Stimulated activated naive CD8-positive, alpha-beta T cell treated with anti-CD3 and anti-CD28 coated beads, Interleukin-15, Interleukin-2, amounts not matched to agents 100 ng/mL and 50 ng/mL, for 24 hours (primary cell): Measurements from ENCODE around the gene TMEM86B.

Experiments used
- H3K27ac Mint-ChIP-seq: one replicate; pipeline ENCODE4 v1.8.0; 2021; ENCODE audit warnings: mild to moderate bottlenecking, mixed read lengths
- H3K27me3 Mint-ChIP-seq: one replicate; pipeline ENCODE4 v1.8.0; 2021; ENCODE audit warnings: mixed read lengths
- H3K36me3 Mint-ChIP-seq: one replicate; pipeline ENCODE4 v1.8.0; 2021; ENCODE audit warnings: low read depth, mixed read lengths
- H3K4me1 Mint-ChIP-seq: one replicate; pipeline ENCODE4 v1.8.0; 2021; ENCODE audit warnings: low read depth, mixed read lengths
- H3K4me3 Mint-ChIP-seq: one replicate; pipeline ENCODE4 v1.8.0; 2021; ENCODE audit warnings: mild to moderate bottlenecking, mixed read lengths
- H3K9me3 Mint-ChIP-seq: one replicate; pipeline ENCODE4 v1.8.0; 2021; ENCODE audit warnings: mixed read lengths

TMEM86B gene

GRCh38 chr19:55262359-55262758 is 33.8 kb upstream of the TMEM86B start:
- Mint-ChIP-seq H3K36me3 (peaks cover 29% of the 10 kb centered on the region), H3K9me3 (peaks cover 8% of the 10 kb centered on the region), H3K27ac (no peak overlapping the region), H3K4me3 (no peak overlapping the region), H3K4me1 (peaks cover 24% of the 10 kb centered on the region), H3K27me3 (no peaks in the 10 kb centered on the region)

- no peak overlapping the region for H3K4me3 Mint-ChIP-seq
- peaks cover 6% of the 10 kb centered on the region for H3K9me3 Mint-ChIP-seq
- H3K36me3 Mint-ChIP-seq = peaks cover 32% of the 10 kb centered on the region
- H3K27ac Mint-ChIP-seq = no peak overlapping the region
- H3K4me1 Mint-ChIP-seq = peaks cover 30% of the 10 kb centered on the region
- H3K27me3 Mint-ChIP-seq = no peaks in the 10 kb centered on the region
These were observed 33.1 kb upstream of the TMEM86B start for GRCh38 chr19:55261671-55262126.

- peaks cover 43% of the 10 kb centered on the region for H3K36me3 Mint-ChIP-seq
- H3K27ac Mint-ChIP-seq = peak overlapping the region; percentile 91
- peak overlapping the region; percentile 86 for H3K4me3 Mint-ChIP-seq
- H3K4me1 Mint-ChIP-seq = peaks cover 40% of the 10 kb centered on the region
- no peaks in the 10 kb centered on the region for H3K27me3 Mint-ChIP-seq
- no peaks in the 10 kb centered on the region for H3K9me3 Mint-ChIP-seq
These were observed 31.1 kb upstream of the TMEM86B start for GRCh38 chr19:55259540-55260210.

GRCh38 chr19:55258828-55259539 is 30.4 kb upstream of the TMEM86B start, which contains the start of gene PPP6R1:
TSS of gene PPP6R1 (minus strand) at chr19:55259017. CDS start at chr19:55247103, 11,914 bp downstream.
- H3K36me3 Mint-ChIP-seq = peaks cover 41% of the 10 kb centered on the region
- H3K9me3 Mint-ChIP-seq = no peaks in the 10 kb centered on the region
- peaks cover 41% of the 10 kb centered on the region for H3K4me1 Mint-ChIP-seq
- peak within 1 kb of the TSS; percentile 99 for H3K4me3 Mint-ChIP-seq
- H3K27me3 Mint-ChIP-seq = no peaks in the 10 kb centered on the region
- peak within 1 kb of the TSS; percentile 98 for H3K27ac Mint-ChIP-seq

GRCh38 chr19:55258476-55258827 is 29.9 kb upstream of the TMEM86B start:
- Mint-ChIP-seq H3K27ac (no peak overlapping the region), H3K4me3 (peak overlapping the region; percentile 86), H3K27me3 (no peaks in the 10 kb centered on the region), H3K4me1 (peaks cover 47% of the 10 kb centered on the region), H3K36me3 (peaks cover 46% of the 10 kb centered on the region), H3K9me3 (no peaks in the 10 kb centered on the region)

- Mint-ChIP-seq H3K9me3 (no peaks in the 10 kb centered on the region), H3K27me3 (no peaks in the 10 kb centered on the region), H3K27ac (peak overlapping the region; percentile 98), H3K4me1 (peaks cover 54% of the 10 kb centered on the region), H3K4me3 (peak overlapping the region; percentile 99), H3K36me3 (peaks cover 41% of the 10 kb centered on the region)
These were observed 29.2 kb upstream of the TMEM86B start for GRCh38 chr19:55257461-55258420.

GRCh38 chr19:55256562-55257460 is 28.2 kb upstream of the TMEM86B start:
- no peaks in the 10 kb centered on the region for H3K9me3 Mint-ChIP-seq
- H3K27me3 Mint-ChIP-seq = no peaks in the 10 kb centered on the region
- H3K27ac Mint-ChIP-seq = peak overlapping the region; percentile 98
- H3K4me3 Mint-ChIP-seq = peak overlapping the region; percentile 99
- H3K36me3 Mint-ChIP-seq = peaks cover 38% of the 10 kb centered on the region
- peaks cover 63% of the 10 kb centered on the region for H3K4me1 Mint-ChIP-seq

GRCh38 chr19:55255618-55256423 is 27.3 kb upstream of the TMEM86B start:
- Mint-ChIP-seq H3K4me1 (peaks cover 73% of the 10 kb centered on the region), H3K4me3 (peak overlapping the region; percentile 99), H3K36me3 (peaks cover 43% of the 10 kb centered on the region), H3K9me3 (no peaks in the 10 kb centered on the region), H3K27ac (peak overlapping the region; percentile 98), H3K27me3 (no peaks in the 10 kb centered on the region)

GRCh38 chr19:55254625-55254977 is 26.0 kb upstream of the TMEM86B start:
- H3K4me1 Mint-ChIP-seq = peaks cover 72% of the 10 kb centered on the region
- H3K27me3 Mint-ChIP-seq = no peaks in the 10 kb centered on the region
- peak overlapping the region; percentile 98 for H3K27ac Mint-ChIP-seq
- no peaks in the 10 kb centered on the region for H3K9me3 Mint-ChIP-seq
- H3K36me3 Mint-ChIP-seq = peaks cover 46% of the 10 kb centered on the region
- H3K4me3 Mint-ChIP-seq = peak overlapping the region; percentile 99

- H3K27ac Mint-ChIP-seq = peak overlapping the region; percentile 98
- H3K9me3 Mint-ChIP-seq = no peaks in the 10 kb centered on the region
- H3K36me3 Mint-ChIP-seq = peaks cover 48% of the 10 kb centered on the region
- H3K27me3 Mint-ChIP-seq = no peaks in the 10 kb centered on the region
- H3K4me1 Mint-ChIP-seq = peaks cover 70% of the 10 kb centered on the region
- peak overlapping the region; percentile 99 for H3K4me3 Mint-ChIP-seq
These were observed 25.5 kb upstream of the TMEM86B start for GRCh38 chr19:55253842-55254624.

GRCh38 chr19:55252760-55253663 is 24.4 kb upstream of the TMEM86B start:
- peak overlapping the region; percentile 99 for H3K4me3 Mint-ChIP-seq
- peak overlapping the region; percentile 98 for H3K27ac Mint-ChIP-seq
- H3K27me3 Mint-ChIP-seq = no peaks in the 10 kb centered on the region
- no peaks in the 10 kb centered on the region for H3K9me3 Mint-ChIP-seq
- H3K4me1 Mint-ChIP-seq = peaks cover 80% of the 10 kb centered on the region
- H3K36me3 Mint-ChIP-seq = peaks cover 58% of the 10 kb centered on the region
